Measurements from ENCODE around the gene GMFB.
A peak's percentile ranks its signal among the peaks of the same experiment; 100 is the strongest.

The GMFB gene

GRCh38 chr14:54488646-54489317 is at the start of gene GMFB:
TSS of gene GMFB (minus strand) at chr14:54488980. CDS start at chr14:54488927, 53 bp downstream.
- Mint-ChIP-seq H3K27me3 (ENCODE audit: low read depth) (no peaks in the 10 kb centered on the region), H3K27ac (peak within 1 kb of the TSS; percentile 90), H3K4me1 (ENCODE audit: low read depth) (peaks cover 47% of the 10 kb centered on the region), H3K4me3 (peak within 1 kb of the TSS; percentile 89), H3K36me3 (ENCODE audit: low read depth) (peaks cover 13% of the 10 kb centered on the region), H3K9me3 (no peaks in the 10 kb centered on the region)
- peak; percentile 88 for DNase-seq (ENCODE audit: low spot score)

GRCh38 chr14:54538055-54538454 is 49.3 kb upstream of the GMFB start:
- no peak overlapping the region for H3K27ac Mint-ChIP-seq
- H3K27me3 Mint-ChIP-seq (ENCODE audit: low read depth), result no peaks in the 10 kb centered on the region
- H3K4me3 Mint-ChIP-seq, result no peak overlapping the region
- H3K4me1 Mint-ChIP-seq (ENCODE audit: low read depth), result peaks cover 1% of the 10 kb centered on the region
- no peak for DNase-seq (ENCODE audit: low spot score)
- H3K36me3 Mint-ChIP-seq (ENCODE audit: low read depth), result no peaks in the 10 kb centered on the region
- no peaks in the 10 kb centered on the region for H3K9me3 Mint-ChIP-seq

GRCh38 chr14:54537651-54538050 is 48.9 kb upstream of the GMFB start:
- DNase-seq (ENCODE audit: low spot score), result no peak
- Mint-ChIP-seq H3K4me3 (no peak overlapping the region), H3K9me3 (no peaks in the 10 kb centered on the region), H3K36me3 (ENCODE audit: low read depth) (no peaks in the 10 kb centered on the region), H3K4me1 (ENCODE audit: low read depth) (peaks cover 3% of the 10 kb centered on the region), H3K27me3 (ENCODE audit: low read depth) (no peaks in the 10 kb centered on the region), H3K27ac (no peak overlapping the region)

- Mint-ChIP-seq H3K27me3 (ENCODE audit: low read depth) (no peaks in the 10 kb centered on the region), H3K9me3 (no peaks in the 10 kb centered on the region), H3K36me3 (ENCODE audit: low read depth) (peaks cover 2% of the 10 kb centered on the region), H3K27ac (no peak overlapping the region), H3K4me3 (no peak overlapping the region), H3K4me1 (ENCODE audit: low read depth) (peaks cover 7% of the 10 kb centered on the region)
- no peak for DNase-seq (ENCODE audit: low spot score)
These were observed 46.9 kb upstream of the GMFB start for GRCh38 chr14:54535646-54536045.

- H3K36me3 Mint-ChIP-seq (ENCODE audit: low read depth), result peaks cover 2% of the 10 kb centered on the region
- no peaks in the 10 kb centered on the region for H3K9me3 Mint-ChIP-seq
- peaks cover 7% of the 10 kb centered on the region for H3K4me1 Mint-ChIP-seq (ENCODE audit: low read depth)
- DNase-seq (ENCODE audit: low spot score), result no peak
- no peaks in the 10 kb centered on the region for H3K27me3 Mint-ChIP-seq (ENCODE audit: low read depth)
- H3K4me3 Mint-ChIP-seq, result no peak overlapping the region
- H3K27ac Mint-ChIP-seq, result no peak overlapping the region
These were observed 46.3 kb upstream of the GMFB start for GRCh38 chr14:54535126-54535525.

GRCh38 chr14:54533100-54533499 is 44.3 kb upstream of the GMFB start:
- Mint-ChIP-seq H3K27me3 (ENCODE audit: low read depth) (no peaks in the 10 kb centered on the region), H3K4me3 (no peak overlapping the region), H3K4me1 (ENCODE audit: low read depth) (peaks cover 9% of the 10 kb centered on the region), H3K9me3 (no peaks in the 10 kb centered on the region), H3K27ac (no peak overlapping the region), H3K36me3 (ENCODE audit: low read depth) (peaks cover 2% of the 10 kb centered on the region)
- DNase-seq (ENCODE audit: low spot score), result no peak

- no peak for DNase-seq (ENCODE audit: low spot score)
- Mint-ChIP-seq H3K27me3 (ENCODE audit: low read depth) (no peaks in the 10 kb centered on the region), H3K4me3 (no peak overlapping the region), H3K36me3 (ENCODE audit: low read depth) (peaks cover 2% of the 10 kb centered on the region), H3K27ac (no peak overlapping the region), H3K9me3 (no peaks in the 10 kb centered on the region), H3K4me1 (ENCODE audit: low read depth) (peaks cover 9% of the 10 kb centered on the region)
These were observed 43.6 kb upstream of the GMFB start for GRCh38 chr14:54532111-54533012.

GRCh38 chr14:54529811-54530210 is 41.0 kb upstream of the GMFB start:
- DNase-seq (ENCODE audit: low spot score), result no peak
- no peak overlapping the region for H3K4me3 Mint-ChIP-seq
- H3K9me3 Mint-ChIP-seq, result no peaks in the 10 kb centered on the region
- peaks cover 4% of the 10 kb centered on the region for H3K36me3 Mint-ChIP-seq (ENCODE audit: low read depth)
- no peaks in the 10 kb centered on the region for H3K27me3 Mint-ChIP-seq (ENCODE audit: low read depth)
- H3K27ac Mint-ChIP-seq, result no peak overlapping the region
- H3K4me1 Mint-ChIP-seq (ENCODE audit: low read depth), result peaks cover 9% of the 10 kb centered on the region

- H3K9me3 Mint-ChIP-seq, result no peaks in the 10 kb centered on the region
- H3K4me1 Mint-ChIP-seq (ENCODE audit: low read depth), result peaks cover 9% of the 10 kb centered on the region
- no peak overlapping the region for H3K4me3 Mint-ChIP-seq
- H3K27me3 Mint-ChIP-seq (ENCODE audit: low read depth), result no peaks in the 10 kb centered on the region
- DNase-seq (ENCODE audit: low spot score), result no peak
- no peak overlapping the region for H3K27ac Mint-ChIP-seq
- H3K36me3 Mint-ChIP-seq (ENCODE audit: low read depth), result peaks cover 6% of the 10 kb centered on the region
These were observed 40.2 kb upstream of the GMFB start for GRCh38 chr14:54528973-54529372.

- Mint-ChIP-seq H3K27me3 (ENCODE audit: low read depth) (no peaks in the 10 kb centered on the region), H3K4me3 (no peak overlapping the region)
These were observed 35.6 kb upstream of the GMFB start for GRCh38 chr14:54524410-54524809.

GRCh38 chr14:54516709-54517108 is 27.9 kb upstream of the GMFB start:
- DNase-seq (ENCODE audit: low spot score), result no peak
- Mint-ChIP-seq H3K36me3 (ENCODE audit: low read depth) (peaks cover 24% of the 10 kb centered on the region), H3K9me3 (peaks cover 16% of the 10 kb centered on the region), H3K27me3 (ENCODE audit: low read depth) (no peaks in the 10 kb centered on the region), H3K4me1 (ENCODE audit: low read depth) (peaks cover 15% of the 10 kb centered on the region), H3K27ac (no peak overlapping the region), H3K4me3 (no peak overlapping the region)

More at GRCh38 chr14:54524410-54524809, 35.6 kb upstream of the GMFB start:
- H3K27ac Mint-ChIP-seq, result no peak overlapping the region
- no peak for DNase-seq (ENCODE audit: low spot score)
- H3K9me3 Mint-ChIP-seq, result no peaks in the 10 kb centered on the region
- no peaks in the 10 kb centered on the region for H3K4me1 Mint-ChIP-seq (ENCODE audit: low read depth)
- H3K36me3 Mint-ChIP-seq (ENCODE audit: low read depth), result peaks cover 10% of the 10 kb centered on the region

GRCh38 chr14:54515670-54516069 is 26.9 kb upstream of the GMFB start:
- DNase-seq (ENCODE audit: low spot score), result no peak
- Mint-ChIP-seq H3K9me3 (peaks cover 16% of the 10 kb centered on the region), H3K4me1 (ENCODE audit: low read depth) (peaks cover 22% of the 10 kb centered on the region), H3K27ac (no peak overlapping the region), H3K36me3 (ENCODE audit: low read depth) (peaks cover 24% of the 10 kb centered on the region), H3K4me3 (no peak overlapping the region), H3K27me3 (ENCODE audit: low read depth) (no peaks in the 10 kb centered on the region)

- H3K4me3 Mint-ChIP-seq, result no peak overlapping the region
These were observed 23.6 kb upstream of the GMFB start for GRCh38 chr14:54512393-54512792.

More at GRCh38 chr14:54512393-54512792, 23.6 kb upstream of the GMFB start:
- H3K36me3 Mint-ChIP-seq (ENCODE audit: low read depth), result peaks cover 20% of the 10 kb centered on the region
- H3K27me3 Mint-ChIP-seq (ENCODE audit: low read depth), result no peaks in the 10 kb centered on the region
- no peak overlapping the region for H3K27ac Mint-ChIP-seq
- peaks cover 27% of the 10 kb centered on the region for H3K4me1 Mint-ChIP-seq (ENCODE audit: low read depth)
- H3K9me3 Mint-ChIP-seq, result peaks cover 16% of the 10 kb centered on the region
- no peak for DNase-seq (ENCODE audit: low spot score)

Measured in T-helper 2 cell treated with Interferon-gamma antibody and Interleukin-4, amounts not matched to agents 5 μg/mL and 100 μg/mL, for 36 hours (primary cell).